ENCODE results near the gene SYNJ1. TPM values are rescaled to one million over a fixed set of nuclear protein-coding genes. Genes with fewer than 3 reads are reported as not detected.
"Not testable (repeated sequence)": the region's sequence is repeated elsewhere in the genome, so short reads cannot be mapped to it uniquely, and the experiment has no call there.

The SYNJ1 gene
- total RNA-seq, 1 donor from 2014 or later = 12.1 TPM

DNA sequence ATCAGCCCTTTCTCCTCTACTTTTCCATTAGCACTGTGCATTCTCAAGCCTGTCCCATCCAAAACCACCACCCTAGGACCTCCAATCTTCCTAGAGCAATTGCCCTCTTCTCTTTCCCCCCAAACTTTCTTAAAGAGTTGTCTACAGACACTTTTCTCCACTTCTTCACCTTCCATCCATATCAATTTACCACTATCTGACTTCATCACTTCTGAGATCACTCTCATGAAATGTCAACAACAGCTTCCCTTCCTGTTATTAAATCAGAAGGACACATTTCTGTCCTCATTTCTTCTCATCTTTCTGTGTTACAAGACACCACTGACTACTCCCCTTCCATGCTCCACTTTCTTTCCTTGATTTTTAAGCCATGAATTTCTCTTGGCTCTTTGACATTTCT, 79.6 kb downstream of the SYNJ1 start:
- no peak overlapping the region for H3K27ac ChIP-seq
- H3K27me3 ChIP-seq = no peaks in the 10 kb centered on the region
- no peaks in the 10 kb centered on the region for H3K4me1 ChIP-seq
- no peak overlapping the region for H3K4me3 ChIP-seq
- TF ChIP-seq, protein P1, sequence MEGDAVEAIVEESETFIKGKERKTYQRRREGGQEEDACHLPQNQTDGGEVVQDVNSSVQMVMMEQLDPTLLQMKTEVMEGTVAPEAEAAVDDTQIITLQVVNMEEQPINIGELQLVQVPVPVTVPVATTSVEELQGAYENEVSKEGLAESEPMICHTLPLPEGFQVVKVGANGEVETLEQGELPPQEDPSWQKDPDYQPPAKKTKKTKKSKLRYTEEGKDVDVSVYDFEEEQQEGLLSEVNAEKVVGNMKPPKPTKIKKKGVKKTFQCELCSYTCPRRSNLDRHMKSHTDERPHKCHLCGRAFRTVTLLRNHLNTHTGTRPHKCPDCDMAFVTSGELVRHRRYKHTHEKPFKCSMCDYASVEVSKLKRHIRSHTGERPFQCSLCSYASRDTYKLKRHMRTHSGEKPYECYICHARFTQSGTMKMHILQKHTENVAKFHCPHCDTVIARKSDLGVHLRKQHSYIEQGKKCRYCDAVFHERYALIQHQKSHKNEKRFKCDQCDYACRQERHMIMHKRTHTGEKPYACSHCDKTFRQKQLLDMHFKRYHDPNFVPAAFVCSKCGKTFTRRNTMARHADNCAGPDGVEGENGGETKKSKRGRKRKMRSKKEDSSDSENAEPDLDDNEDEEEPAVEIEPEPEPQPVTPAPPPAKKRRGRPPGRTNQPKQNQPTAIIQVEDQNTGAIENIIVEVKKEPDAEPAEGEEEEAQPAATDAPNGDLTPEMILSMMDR (IDR thresholded peaks at IDR 0.05) = no peak
- intact Hi-C loops (cut with DNase I) = no loop called here
- H3K9me3 ChIP-seq = no peaks in the 10 kb centered on the region
- peaks cover 22 to 43% of the 10 kb centered on the region in 2 donors for H3K36me3 ChIP-seq
- no peak for DNase-seq (ENCODE audit: low spot score in 2 of 2)

GRCh38 chr21:32645261-32646182, 82.3 kb downstream of the SYNJ1 start:
- TF ChIP-seq, protein P1 (IDR thresholded peaks at IDR 0.05) = no peak
- Histone ChIP-seq H3K9me3 (no peaks in the 10 kb centered on the region), H3K36me3 (peaks cover 39 to 62% of the 10 kb centered on the region in 2 donors), H3K4me1 (no peaks in the 10 kb centered on the region), H3K27ac (no peak overlapping the region), H3K4me3 (no peak overlapping the region), H3K27me3 (no peaks in the 10 kb centered on the region)
- intact Hi-C loops (cut with DNase I) = no loop called here
- DNase-seq (ENCODE audit: low spot score in 2 of 2) = no peak

DNA sequence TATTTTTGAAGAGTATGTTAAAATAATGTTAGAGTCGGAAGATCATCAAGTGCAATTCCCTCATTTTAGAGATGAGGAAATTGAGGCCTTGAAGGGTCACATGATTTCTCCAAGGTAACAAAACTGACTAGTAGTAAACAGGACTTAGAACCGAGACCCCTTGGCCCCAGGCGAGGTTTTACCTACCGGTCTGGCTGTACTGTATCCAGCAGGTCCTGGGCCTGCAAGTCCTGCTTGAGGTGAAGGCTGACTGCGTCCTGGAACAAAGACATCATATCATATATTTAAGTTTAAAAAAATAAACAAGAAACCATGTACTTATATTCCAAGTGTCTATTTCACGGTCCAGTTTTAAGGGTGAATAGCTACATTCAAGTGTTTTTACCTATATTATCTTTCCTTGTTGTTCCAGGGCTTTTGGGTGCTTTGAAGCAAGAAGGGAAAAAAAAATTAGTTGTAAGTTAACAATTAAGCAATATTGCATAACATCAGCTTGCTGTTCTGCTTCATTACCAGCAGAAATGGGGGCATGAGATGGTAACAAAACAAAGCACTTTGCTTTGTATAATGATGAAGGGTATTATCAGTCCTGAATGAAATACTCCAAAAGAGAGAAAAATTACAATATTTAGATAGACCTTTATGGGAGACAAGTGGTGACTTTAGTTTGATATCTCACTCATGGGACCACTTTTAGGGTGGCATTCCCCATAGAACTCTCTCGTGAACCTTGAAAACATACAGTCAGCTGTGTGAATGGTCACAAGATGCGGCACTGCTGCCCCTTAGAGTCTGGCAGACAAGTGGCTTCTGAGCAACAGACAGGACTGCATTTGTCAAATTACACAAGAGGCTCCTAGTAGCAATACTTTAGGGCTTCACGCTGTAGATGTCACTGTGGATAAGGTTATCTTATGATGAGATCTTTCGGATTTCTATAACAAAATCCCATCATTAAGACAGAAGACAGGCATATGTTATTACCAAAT, 85.8 kb downstream of the SYNJ1 start:
- TF ChIP-seq, protein P1 (IDR thresholded peaks at IDR 0.05) = no peak
- Histone ChIP-seq H3K9me3 (no peaks in the 10 kb centered on the region), H3K4me1 (no peaks in the 10 kb centered on the region), H3K4me3 (no peak overlapping the region), H3K36me3 (peaks cover 60 to 65% of the 10 kb centered on the region in 2 donors), H3K27ac (no peak overlapping the region), H3K27me3 (no peaks in the 10 kb centered on the region)
- intact Hi-C loops (cut with DNase I) = no loop called here
- DNase-seq (ENCODE audit: low spot score in 2 of 2) = no peak

DNA sequence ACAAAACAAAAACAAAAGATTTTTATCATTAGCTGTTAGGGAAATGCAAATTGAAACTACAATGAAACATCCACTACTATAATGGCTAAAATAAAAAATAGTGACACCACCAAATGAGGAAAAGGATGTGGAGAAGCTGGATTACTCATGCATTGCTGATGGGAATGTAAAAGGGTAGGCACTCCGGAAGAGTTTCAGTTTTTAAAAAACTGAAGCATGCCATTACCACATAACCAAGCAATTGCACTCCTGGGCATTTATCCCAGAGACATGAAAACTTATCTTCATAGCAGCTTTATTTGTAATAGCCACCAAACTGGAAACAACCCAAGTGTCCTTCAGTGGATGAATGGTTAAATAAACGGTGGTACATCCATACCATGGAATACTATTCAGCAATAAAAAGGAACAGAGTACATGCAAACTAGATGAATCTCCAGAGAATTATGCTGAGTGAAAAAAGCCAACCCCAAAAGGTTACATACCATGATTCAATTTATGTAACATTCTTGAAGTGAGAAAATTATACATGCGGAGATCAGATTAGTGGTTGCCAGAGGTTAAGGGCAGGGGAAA, 101.1 kb downstream of the SYNJ1 start:
- Histone ChIP-seq H3K27me3 (no peaks in the 10 kb centered on the region), H3K4me3 (no peak overlapping the region), H3K9me3 (no peaks in the 10 kb centered on the region), H3K36me3 (peaks cover 12 to 15% of the 10 kb centered on the region in 2 donors), H3K4me1 (no peaks in the 10 kb centered on the region), H3K27ac (no peak overlapping the region)
- intact Hi-C loops (cut with DNase I) = no loop called here
- DNase-seq (ENCODE audit: low spot score in 2 of 2) = no peak
- TF ChIP-seq, protein P1 (IDR thresholded peaks at IDR 0.05) = no peak

DNA sequence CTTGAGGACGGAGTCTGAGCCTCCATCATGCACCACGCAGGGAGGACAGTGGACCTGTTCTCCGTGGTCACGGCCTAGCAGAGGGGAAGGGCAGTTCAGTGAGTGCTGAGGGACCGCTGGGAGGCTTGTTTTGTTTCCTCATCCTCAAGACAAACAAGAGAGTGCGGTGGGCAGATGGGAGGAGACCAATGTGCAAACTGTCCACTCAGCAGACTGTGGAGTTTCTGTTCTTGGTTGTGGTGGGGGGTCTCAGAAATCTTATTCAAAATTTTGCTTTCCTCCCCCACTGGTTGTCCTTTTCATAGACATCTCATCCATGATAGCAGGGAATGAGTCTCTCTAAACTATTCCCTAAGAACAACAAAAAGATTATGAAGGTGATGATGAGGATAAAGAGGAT, 109.6 kb downstream of the SYNJ1 start:
- H3K27ac ChIP-seq; H3K4me3 ChIP-seq; H3K36me3 ChIP-seq; H3K27me3 ChIP-seq; H3K4me1 ChIP-seq; DNase-seq (ENCODE audit: low spot score in 2 of 2); H3K9me3 ChIP-seq; intact Hi-C loops (cut with DNase I): not testable (repeated sequence)
